ENCODE results near the gene NRXN2. TPM values are rescaled to one million over a fixed set of nuclear protein-coding genes. Genes with fewer than 3 reads are reported as not detected.

Gene NRXN2
- total and polyA plus RNA-seq, 10 of the 15 experiments (the other 5 are each of a cell fraction or from before 2014, with no cell fraction given): 0.03 to 1.4 (median 0.23) TPM

DNA sequence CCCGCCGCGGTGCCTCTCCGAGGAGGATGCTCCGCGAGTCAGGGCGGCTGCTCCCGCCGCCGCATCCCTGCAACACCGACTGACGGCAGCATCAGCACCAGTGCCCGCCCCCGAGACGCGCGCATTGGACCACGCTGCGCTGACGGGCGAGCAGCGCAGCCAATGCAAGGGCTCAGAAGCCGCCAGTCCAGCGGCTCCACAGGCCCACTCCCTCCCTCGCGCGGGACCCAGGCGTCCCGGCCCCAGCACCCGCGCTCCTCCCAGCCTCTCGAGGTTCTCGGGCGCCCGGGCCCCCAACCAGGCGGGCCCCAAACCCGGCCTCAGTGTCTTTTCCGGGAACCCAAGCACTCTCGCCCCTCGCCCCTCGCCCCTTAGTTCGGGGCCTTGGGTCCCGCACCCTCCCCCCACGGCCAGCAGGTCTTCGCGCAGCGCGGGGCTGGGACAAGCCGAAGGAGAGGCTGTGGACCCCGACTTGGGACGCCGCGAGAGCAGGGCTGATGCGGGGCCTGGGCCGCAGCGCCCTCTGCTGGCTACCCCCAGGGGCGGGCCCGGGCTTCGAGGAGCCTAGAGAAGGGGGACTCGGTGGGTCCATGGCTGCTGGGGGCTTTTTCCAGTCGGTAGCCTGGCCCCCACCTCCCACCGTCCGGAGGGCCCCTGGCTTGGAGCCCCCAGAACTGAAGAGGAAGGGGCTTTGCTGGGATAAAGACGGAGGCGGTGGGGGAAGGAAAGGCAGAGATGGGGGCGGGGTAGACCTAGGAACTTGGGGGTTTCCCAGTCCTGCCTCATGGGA, at the start of gene NRXN2 (continued):
- TF ChIP-seq SMAD5 (IDR thresholded peaks at IDR 0.05; ENCODE audit: low read depth): no peak
- TF ChIP-seq WRNIP1 (IDR thresholded peaks at IDR 0.05; ENCODE audit: borderline replicate concordance, low read depth, low read length): no peak
- no peak for TF ChIP-seq ZNF274 (IDR thresholded peaks at IDR 0.05; ENCODE audit: insufficient read depth, insufficient read length)
- TF ChIP-seq MXI1 (IDR thresholded peaks at IDR 0.05; ENCODE audit: low read depth, low read length): no peak; the same call in 1 of the 2 replicates
- TF ChIP-seq YY1 (IDR thresholded peaks at IDR 0.05; ENCODE audit: low read depth, low read length): peak; percentile 46
- peak; percentile 59; the same call in 1 of the 2 replicates for TF ChIP-seq LARP7 (IDR thresholded peaks at IDR 0.05)
- TF ChIP-seq NR2F1 (conservative IDR thresholded peaks at IDR 0.05): no peak; the same call in 1 of the 2 replicates
- no peak for TF ChIP-seq MTA3 (IDR thresholded peaks at IDR 0.05; ENCODE audit: borderline replicate concordance, low read length)
- no peak for TF ChIP-seq MYC (IDR thresholded peaks at IDR 0.05; ENCODE audit: insufficient read depth, insufficient read length, insufficient replicate concordance, low read length, severe bottlenecking)
- TF ChIP-seq POLR2A (IDR thresholded peaks at IDR 0.05; ENCODE audit: low read depth, low read length): peak; percentile 35
- peak; percentile 44; the same call in 1 of the 2 replicates for TF ChIP-seq EED (IDR thresholded peaks at IDR 0.05; ENCODE audit: low read depth)
- no peak for TF ChIP-seq TBL1XR1 (IDR thresholded peaks at IDR 0.05; ENCODE audit: low read depth, low read length)
- TF ChIP-seq SKIL (IDR thresholded peaks at IDR 0.05; ENCODE audit: low read depth, poor library complexity, severe bottlenecking): peak; percentile 18
- peak; percentile 90 for TF ChIP-seq RELA (IDR thresholded peaks at IDR 0.05; ENCODE audit: borderline replicate concordance, partially characterized antibody)
- TF ChIP-seq POU2F2 (IDR thresholded peaks at IDR 0.05; ENCODE audit: borderline replicate concordance, low read depth, low read length): no peak
- TF ChIP-seq SREBF1 (IDR thresholded peaks at IDR 0.05; ENCODE audit: low read length): no peak
- TF ChIP-seq PAX8 (IDR thresholded peaks at IDR 0.05): no peak
- TF ChIP-seq TCF7 (IDR thresholded peaks at IDR 0.05; ENCODE audit: borderline replicate concordance): no peak
- TF ChIP-seq SMAD1 (IDR thresholded peaks at IDR 0.05; ENCODE audit: low read depth, partially characterized antibody): no peak
- TF ChIP-seq, protein P1, sequence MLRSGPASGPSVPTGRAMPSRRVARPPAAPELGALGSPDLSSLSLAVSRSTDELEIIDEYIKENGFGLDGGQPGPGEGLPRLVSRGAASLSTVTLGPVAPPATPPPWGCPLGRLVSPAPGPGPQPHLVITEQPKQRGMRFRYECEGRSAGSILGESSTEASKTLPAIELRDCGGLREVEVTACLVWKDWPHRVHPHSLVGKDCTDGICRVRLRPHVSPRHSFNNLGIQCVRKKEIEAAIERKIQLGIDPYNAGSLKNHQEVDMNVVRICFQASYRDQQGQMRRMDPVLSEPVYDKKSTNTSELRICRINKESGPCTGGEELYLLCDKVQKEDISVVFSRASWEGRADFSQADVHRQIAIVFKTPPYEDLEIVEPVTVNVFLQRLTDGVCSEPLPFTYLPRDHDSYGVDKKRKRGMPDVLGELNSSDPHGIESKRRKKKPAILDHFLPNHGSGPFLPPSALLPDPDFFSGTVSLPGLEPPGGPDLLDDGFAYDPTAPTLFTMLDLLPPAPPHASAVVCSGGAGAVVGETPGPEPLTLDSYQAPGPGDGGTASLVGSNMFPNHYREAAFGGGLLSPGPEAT (IDR thresholded peaks at IDR 0.05; ENCODE audit: low read depth): peak; percentile 76
- TF ChIP-seq, protein P2, sequence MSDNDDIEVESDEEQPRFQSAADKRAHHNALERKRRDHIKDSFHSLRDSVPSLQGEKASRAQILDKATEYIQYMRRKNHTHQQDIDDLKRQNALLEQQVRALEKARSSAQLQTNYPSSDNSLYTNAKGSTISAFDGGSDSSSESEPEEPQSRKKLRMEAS (IDR thresholded peaks at IDR 0.05; ENCODE audit: low read depth, low read length): no peak
- TF ChIP-seq HDAC2 (IDR thresholded peaks at IDR 0.05): no peak
- TF ChIP-seq GABPA (IDR thresholded peaks at IDR 0.05; ENCODE audit: low read depth): no peak
- TF ChIP-seq ZBTB33 (IDR thresholded peaks at IDR 0.05): no peak
- TF ChIP-seq, protein P3, sequence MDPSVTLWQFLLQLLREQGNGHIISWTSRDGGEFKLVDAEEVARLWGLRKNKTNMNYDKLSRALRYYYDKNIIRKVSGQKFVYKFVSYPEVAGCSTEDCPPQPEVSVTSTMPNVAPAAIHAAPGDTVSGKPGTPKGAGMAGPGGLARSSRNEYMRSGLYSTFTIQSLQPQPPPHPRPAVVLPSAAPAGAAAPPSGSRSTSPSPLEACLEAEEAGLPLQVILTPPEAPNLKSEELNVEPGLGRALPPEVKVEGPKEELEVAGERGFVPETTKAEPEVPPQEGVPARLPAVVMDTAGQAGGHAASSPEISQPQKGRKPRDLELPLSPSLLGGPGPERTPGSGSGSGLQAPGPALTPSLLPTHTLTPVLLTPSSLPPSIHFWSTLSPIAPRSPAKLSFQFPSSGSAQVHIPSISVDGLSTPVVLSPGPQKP (IDR thresholded peaks at IDR 0.05; ENCODE audit: low read depth, low read length): no peak
- no peak for TF ChIP-seq CBX3 (IDR thresholded peaks at IDR 0.05; ENCODE audit: borderline replicate concordance, low read depth)
